ENCODE measurements around the gene LGI1. TPM values are rescaled to one million over a fixed set of nuclear protein-coding genes. Genes with fewer than 3 reads are reported as not detected.

The LGI1 gene
- total RNA-seq, 1 donor from 2014 or later = not detected

DNA sequence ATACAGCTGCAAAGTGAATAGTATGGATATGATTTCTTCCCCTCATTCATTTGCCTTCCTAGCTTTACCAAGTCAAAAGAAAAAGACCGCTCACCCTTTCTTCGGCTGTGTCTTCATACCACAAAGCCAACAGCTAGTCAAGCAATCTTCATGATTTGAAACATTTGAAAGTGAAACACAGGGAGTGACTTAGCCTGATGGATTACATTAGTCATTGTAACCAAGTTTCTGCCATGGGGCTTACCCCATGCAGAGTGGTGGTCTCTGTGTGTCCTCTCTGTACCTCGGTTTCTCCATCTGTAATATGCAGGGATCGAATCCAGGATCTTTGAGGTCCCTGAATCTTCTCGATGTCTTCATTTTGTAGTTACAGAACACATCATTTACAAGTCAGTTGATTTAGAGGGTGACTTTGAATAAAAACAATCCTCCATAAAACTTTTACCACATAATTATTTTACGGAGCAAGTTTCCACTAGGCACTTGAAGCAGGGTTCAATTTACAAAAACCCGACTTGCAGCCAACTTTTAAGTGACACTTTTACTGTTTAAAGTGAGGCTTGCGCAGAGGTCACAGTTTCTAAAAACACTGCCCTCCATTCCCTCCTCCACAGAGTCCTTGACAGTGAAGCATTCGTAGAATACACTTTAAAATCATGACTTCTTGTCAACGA lies 2.2 kb upstream of the LGI1 start:
- Histone ChIP-seq H3K4me3 (ENCODE audit: low read depth, low read length) (no peak overlapping the region), H3K27me3 (ENCODE audit: control insufficient read depth, insufficient read depth, low read length) (peaks cover 1% of the 10 kb centered on the region), H3K36me3 (ENCODE audit: control insufficient read depth, insufficient read depth, low read length) (no peaks in the 10 kb centered on the region)
- FAIRE-seq (peak; percentile 73), DNase-seq (ENCODE audit: low read depth) (no peak)
- TF ChIP-seq, protein P1, sequence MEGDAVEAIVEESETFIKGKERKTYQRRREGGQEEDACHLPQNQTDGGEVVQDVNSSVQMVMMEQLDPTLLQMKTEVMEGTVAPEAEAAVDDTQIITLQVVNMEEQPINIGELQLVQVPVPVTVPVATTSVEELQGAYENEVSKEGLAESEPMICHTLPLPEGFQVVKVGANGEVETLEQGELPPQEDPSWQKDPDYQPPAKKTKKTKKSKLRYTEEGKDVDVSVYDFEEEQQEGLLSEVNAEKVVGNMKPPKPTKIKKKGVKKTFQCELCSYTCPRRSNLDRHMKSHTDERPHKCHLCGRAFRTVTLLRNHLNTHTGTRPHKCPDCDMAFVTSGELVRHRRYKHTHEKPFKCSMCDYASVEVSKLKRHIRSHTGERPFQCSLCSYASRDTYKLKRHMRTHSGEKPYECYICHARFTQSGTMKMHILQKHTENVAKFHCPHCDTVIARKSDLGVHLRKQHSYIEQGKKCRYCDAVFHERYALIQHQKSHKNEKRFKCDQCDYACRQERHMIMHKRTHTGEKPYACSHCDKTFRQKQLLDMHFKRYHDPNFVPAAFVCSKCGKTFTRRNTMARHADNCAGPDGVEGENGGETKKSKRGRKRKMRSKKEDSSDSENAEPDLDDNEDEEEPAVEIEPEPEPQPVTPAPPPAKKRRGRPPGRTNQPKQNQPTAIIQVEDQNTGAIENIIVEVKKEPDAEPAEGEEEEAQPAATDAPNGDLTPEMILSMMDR (IDR thresholded peaks at IDR 0.05; ENCODE audit: insufficient read depth, low read length, severe bottlenecking) = no peak

DNA sequence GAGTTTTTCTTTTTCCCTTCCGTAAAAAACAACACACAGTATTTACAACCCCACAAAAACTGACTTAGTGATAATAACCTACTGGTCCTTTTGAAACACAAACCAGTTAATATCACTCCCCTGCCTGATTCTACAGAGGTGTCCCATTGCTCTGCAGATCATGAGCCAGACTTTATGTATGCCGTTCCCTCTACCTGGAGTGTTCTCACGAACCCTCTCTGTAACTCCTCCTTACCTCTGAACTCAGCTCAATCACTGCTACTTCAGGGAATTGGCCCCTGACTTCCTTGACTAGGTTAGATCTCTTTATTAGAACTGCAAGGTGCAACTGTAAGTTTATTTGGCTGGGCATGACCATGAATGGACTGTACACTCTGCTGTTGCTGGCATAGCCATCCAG lies 1.6 kb upstream of the LGI1 start:
- DNase-seq (ENCODE audit: low read depth) (no peak), FAIRE-seq (no peak)
- peaks cover 1% of the 10 kb centered on the region for H3K27me3 ChIP-seq (ENCODE audit: control insufficient read depth, insufficient read depth, low read length)
- no peak overlapping the region for H3K4me3 ChIP-seq (ENCODE audit: low read depth, low read length)
- TF ChIP-seq, protein P1 (IDR thresholded peaks at IDR 0.05; ENCODE audit: insufficient read depth, low read length, severe bottlenecking) = no peak
- no peaks in the 10 kb centered on the region for H3K36me3 ChIP-seq (ENCODE audit: control insufficient read depth, insufficient read depth, low read length)

DNA sequence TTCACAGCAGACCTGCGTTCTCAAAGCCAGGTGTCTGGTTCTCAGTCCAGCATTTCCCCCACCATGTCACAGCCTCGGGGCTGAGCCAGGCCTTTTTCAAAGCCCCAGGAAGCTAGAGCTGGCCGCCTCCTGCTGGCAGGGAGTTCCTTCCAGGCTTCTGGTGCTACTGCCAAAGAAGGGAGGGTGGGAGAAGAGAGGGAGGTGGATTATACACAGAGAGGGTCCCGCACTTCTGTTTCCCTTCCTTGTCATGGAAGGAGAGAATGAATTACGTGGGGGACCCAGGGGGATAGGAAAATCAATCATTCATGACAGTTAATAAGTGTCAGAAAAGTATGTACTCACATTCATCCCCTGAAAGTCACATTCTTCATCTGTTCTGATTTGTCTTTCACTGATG lies 600 bp upstream of the LGI1 start:
- Histone ChIP-seq H3K4me3 (ENCODE audit: low read depth, low read length) (no peak overlapping the region), H3K36me3 (ENCODE audit: control insufficient read depth, insufficient read depth, low read length) (no peaks in the 10 kb centered on the region), H3K27me3 (ENCODE audit: control insufficient read depth, insufficient read depth, low read length) (peaks cover 1% of the 10 kb centered on the region)
- no peak for DNase-seq (ENCODE audit: low read depth)
- TF ChIP-seq, protein P1 (IDR thresholded peaks at IDR 0.05; ENCODE audit: insufficient read depth, low read length, severe bottlenecking) = no peak
- peak; percentile 40 for FAIRE-seq

DNA sequence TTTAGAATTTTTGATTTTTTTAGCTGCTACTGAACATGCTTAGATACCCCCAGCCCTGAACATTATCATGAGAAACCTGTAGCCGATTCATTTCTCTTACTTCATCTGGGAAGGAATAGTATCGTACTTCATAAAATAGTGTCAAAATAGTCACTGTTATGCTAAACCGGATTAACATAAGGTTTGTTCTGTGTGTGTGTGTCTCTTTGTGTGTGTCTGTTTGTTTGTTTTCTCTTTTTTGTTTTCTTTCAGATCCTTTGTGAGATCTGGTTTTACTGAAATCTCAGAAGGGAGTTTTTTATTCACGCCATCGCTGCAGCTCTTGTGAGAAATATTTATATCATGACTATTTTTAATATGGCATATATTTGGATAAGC lies 761 bp downstream of the LGI1 start:
- no peak overlapping the region for H3K4me3 ChIP-seq (ENCODE audit: low read depth, low read length)
- TF ChIP-seq, protein P1 (IDR thresholded peaks at IDR 0.05; ENCODE audit: insufficient read depth, low read length, severe bottlenecking) = no peak
- FAIRE-seq (no peak), DNase-seq (ENCODE audit: low read depth) (no peak)
- no peaks in the 10 kb centered on the region for H3K36me3 ChIP-seq (ENCODE audit: control insufficient read depth, insufficient read depth, low read length)
- peaks cover 1% of the 10 kb centered on the region for H3K27me3 ChIP-seq (ENCODE audit: control insufficient read depth, insufficient read depth, low read length)

DNA sequence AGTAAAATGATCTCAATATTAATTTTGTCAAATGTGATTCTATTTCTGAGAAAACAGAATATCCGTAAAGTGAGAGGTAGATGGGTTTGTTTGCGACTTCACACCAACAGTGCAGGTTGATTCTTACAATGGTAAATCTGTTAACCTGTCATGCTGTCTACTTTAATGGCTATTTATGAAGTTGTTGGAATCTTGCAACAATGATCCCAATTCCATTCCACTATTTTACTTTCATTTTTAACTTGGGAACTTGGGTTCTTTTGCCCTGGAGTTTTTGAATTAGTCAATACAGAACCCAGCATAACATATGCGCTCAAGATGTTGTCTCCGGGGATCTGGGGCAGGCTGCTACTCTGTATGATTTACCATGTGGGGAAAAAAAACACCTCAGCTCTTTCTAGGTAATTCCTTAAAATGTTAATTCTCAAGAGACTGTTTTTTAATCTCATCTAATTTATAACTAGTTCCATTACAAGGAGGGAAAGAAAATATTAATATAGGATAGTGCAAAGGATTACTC lies 1.2 kb downstream of the LGI1 start:
- no peak overlapping the region for H3K4me3 ChIP-seq (ENCODE audit: low read depth, low read length)
- no peaks in the 10 kb centered on the region for H3K36me3 ChIP-seq (ENCODE audit: control insufficient read depth, insufficient read depth, low read length)
- TF ChIP-seq, protein P1 (IDR thresholded peaks at IDR 0.05; ENCODE audit: insufficient read depth, low read length, severe bottlenecking) = no peak
- H3K27me3 ChIP-seq (ENCODE audit: control insufficient read depth, insufficient read depth, low read length) = peaks cover 1% of the 10 kb centered on the region
- DNase-seq (ENCODE audit: low read depth) = no peak
- FAIRE-seq = no peak

DNA sequence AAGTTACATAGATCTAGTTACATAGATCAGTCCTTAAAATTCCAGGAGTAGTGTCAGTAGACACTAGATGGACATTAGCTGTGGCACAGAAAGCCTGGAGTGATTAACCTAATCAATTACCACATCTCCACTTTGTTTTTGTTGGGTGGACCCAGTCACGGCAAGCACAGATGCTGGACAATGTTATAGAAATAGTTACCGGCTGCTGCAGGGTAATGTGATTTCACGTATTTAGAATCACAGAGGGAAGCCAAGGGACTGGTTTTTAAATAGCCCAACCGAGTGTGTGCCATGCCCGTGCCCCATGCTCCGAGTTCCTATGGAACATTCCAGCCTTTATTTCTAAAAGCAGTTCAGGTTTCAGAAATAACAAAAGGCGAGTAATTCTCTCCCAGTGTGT lies 2.8 kb downstream of the LGI1 start:
- FAIRE-seq (no peak), DNase-seq (ENCODE audit: low read depth) (no peak)
- H3K4me3 ChIP-seq (ENCODE audit: low read depth, low read length) = no peak overlapping the region
- peaks cover 4% of the 10 kb centered on the region for H3K27me3 ChIP-seq (ENCODE audit: control insufficient read depth, insufficient read depth, low read length)
- H3K36me3 ChIP-seq (ENCODE audit: control insufficient read depth, insufficient read depth, low read length) = no peaks in the 10 kb centered on the region
- TF ChIP-seq, protein P1 (IDR thresholded peaks at IDR 0.05; ENCODE audit: insufficient read depth, low read length, severe bottlenecking) = no peak

Data from bronchial epithelial cell (primary cell).